Activated CD8-positive, alpha-beta T cell treated with anti-CD3 and anti-CD28 coated beads for 36 hours (primary cell): ENCODE results near the gene POU2F1. TPM values are rescaled to one million over a fixed set of nuclear protein-coding genes. Genes with fewer than 3 reads are reported as not detected.

ENCODE experiments used
- ATAC-seq: fragments of 200-7000 bp; cut with Tn5 transposase; one replicate; pipeline ENCODE4 v1.10.0; 2021; ENCODE audit warnings: mild to moderate bottlenecking, moderate library complexity
- CTCF ChIA-PET: fragments of 350-600 bp; sonication (Branson Sonifier 250); formaldehyde crosslinking; loops from one replicate; lab custom pipeline; 2021; ENCODE audit warnings: antibody characterized with exemption; lab: Charles Lee
- POLR2A ChIA-PET: fragments of 350-600 bp; sonication (Branson Sonifier 250); formaldehyde crosslinking; loops from one replicate; lab custom pipeline; 2021; ENCODE audit warnings: antibody characterized with exemption; lab: Charles Lee
- DNase-seq: peaks from one replicate; pipeline ENCODE4 v3.0.0-alpha.2; 2020
- H3K27ac Mint-ChIP-seq: one replicate; pipeline ENCODE4 v1.8.0; 2021; ENCODE audit warnings: mild to moderate bottlenecking, mixed read lengths
- H3K27me3 Mint-ChIP-seq: one replicate; pipeline ENCODE4 v1.8.0; 2021; ENCODE audit warnings: mixed read lengths
- H3K36me3 Mint-ChIP-seq: one replicate; pipeline ENCODE4 v1.8.0; 2021; ENCODE audit warnings: low read depth, mixed read lengths
- H3K4me1 Mint-ChIP-seq: one replicate; pipeline ENCODE4 v1.8.0; 2021; ENCODE audit warnings: low read depth, mixed read lengths
- H3K4me3 Mint-ChIP-seq: one replicate; pipeline ENCODE4 v1.8.0; 2021; ENCODE audit warnings: mild to moderate bottlenecking, moderate library complexity, mixed read lengths
- H3K9me3 Mint-ChIP-seq: one replicate; pipeline ENCODE4 v1.8.0; 2021; ENCODE audit warnings: mixed read lengths
- intact Hi-C: fragments of 100-400 bp; cut with micrococcal nuclease; formaldehyde crosslinking; loops from one replicate; pipeline ENCODE4 v1.10.0; 2022
- total RNA-seq, 2 experiments: library from RNA; stranded (reverse); gene quantifications; one replicate each; pipeline ENCODE4 v1.2.3, GENCODE V29; 2021
- TF ChIP-seq, protein P1 (sequence below): fragments of 200-600 bp; IDR thresholded peaks from one replicate; pipeline ENCODE4 v1.8.0; 2022; ENCODE audit warnings: antibody characterized with exemption, mild to moderate bottlenecking

Gene POU2F1
- total RNA-seq, 2 experiments from 2014 or later = 23.6 to 24.2 TPM

- Mint-ChIP-seq H3K27me3 (no peaks in the 10 kb centered on the region), H3K4me1 (peaks cover 72% of the 10 kb centered on the region), H3K9me3 (no peaks in the 10 kb centered on the region), H3K4me3 (peak overlapping the region; percentile 76), H3K27ac (peak overlapping the region; percentile 88), H3K36me3 (peaks cover 57% of the 10 kb centered on the region)
- peak; percentile 32 for DNase-seq
- intact Hi-C loops = loop anchor here (5.0 kb wide), 1 partner anchor 61 kb away; the partner anchor contains the start of gene CD247
- TF ChIP-seq, protein P1, sequence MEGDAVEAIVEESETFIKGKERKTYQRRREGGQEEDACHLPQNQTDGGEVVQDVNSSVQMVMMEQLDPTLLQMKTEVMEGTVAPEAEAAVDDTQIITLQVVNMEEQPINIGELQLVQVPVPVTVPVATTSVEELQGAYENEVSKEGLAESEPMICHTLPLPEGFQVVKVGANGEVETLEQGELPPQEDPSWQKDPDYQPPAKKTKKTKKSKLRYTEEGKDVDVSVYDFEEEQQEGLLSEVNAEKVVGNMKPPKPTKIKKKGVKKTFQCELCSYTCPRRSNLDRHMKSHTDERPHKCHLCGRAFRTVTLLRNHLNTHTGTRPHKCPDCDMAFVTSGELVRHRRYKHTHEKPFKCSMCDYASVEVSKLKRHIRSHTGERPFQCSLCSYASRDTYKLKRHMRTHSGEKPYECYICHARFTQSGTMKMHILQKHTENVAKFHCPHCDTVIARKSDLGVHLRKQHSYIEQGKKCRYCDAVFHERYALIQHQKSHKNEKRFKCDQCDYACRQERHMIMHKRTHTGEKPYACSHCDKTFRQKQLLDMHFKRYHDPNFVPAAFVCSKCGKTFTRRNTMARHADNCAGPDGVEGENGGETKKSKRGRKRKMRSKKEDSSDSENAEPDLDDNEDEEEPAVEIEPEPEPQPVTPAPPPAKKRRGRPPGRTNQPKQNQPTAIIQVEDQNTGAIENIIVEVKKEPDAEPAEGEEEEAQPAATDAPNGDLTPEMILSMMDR = no peak
- ChIA-PET CTCF (interaction anchor here (1.1 to 5.2 kb wide), 10 partner anchors 9 to 61 kb away, joined by 4 to 33 read pairs (median 8); partner anchors contain the start of gene CD247), POLR2A (interaction anchor here (0.8 to 5.7 kb wide), 13 partner anchors 8 to 177 kb away, joined by 3 to 85 read pairs (median 12); partner anchors contain the start of gene CD247)
- no peak for ATAC-seq
Measured at GRCh38 chr1:167456524-167456923, 235.8 kb downstream of the POU2F1 start.

GRCh38 chr1:167456926-167457325 lies 236.2 kb downstream of the POU2F1 start:
- peak overlapping the region; percentile 88 for H3K27ac Mint-ChIP-seq
- peaks cover 72% of the 10 kb centered on the region for H3K4me1 Mint-ChIP-seq
- ATAC-seq (no peak), DNase-seq (no peak)
- POLR2A ChIA-PET = interaction anchor here (1.0 to 5.7 kb wide), 10 partner anchors 10 to 177 kb away, joined by 3 to 85 read pairs (median 15); partner anchors contain the start of gene CD247
- CTCF ChIA-PET = interaction anchor here (0.9 to 5.2 kb wide), 9 partner anchors 9 to 77 kb away, joined by 4 to 33 read pairs (median 5); partner anchors contain the start of gene CD247
- H3K4me3 Mint-ChIP-seq = peak overlapping the region; percentile 0
- no peaks in the 10 kb centered on the region for H3K27me3 Mint-ChIP-seq
- TF ChIP-seq, protein P1 = no peak
- intact Hi-C loops = loop anchor here (5.0 kb wide), 1 partner anchor 60 kb away; the partner anchor contains the start of gene CD247
- no peaks in the 10 kb centered on the region for H3K9me3 Mint-ChIP-seq
- H3K36me3 Mint-ChIP-seq = peaks cover 58% of the 10 kb centered on the region

GRCh38 chr1:167457936-167458584 lies 237.4 kb downstream of the POU2F1 start:
- H3K4me1 Mint-ChIP-seq = peaks cover 70% of the 10 kb centered on the region
- peaks cover 54% of the 10 kb centered on the region for H3K36me3 Mint-ChIP-seq
- peak overlapping the region; percentile 88 for H3K27ac Mint-ChIP-seq
- no peak overlapping the region for H3K4me3 Mint-ChIP-seq
- POLR2A ChIA-PET = interaction anchor here (1.1 to 5.4 kb wide), 7 partner anchors 10 to 59 kb away, joined by 4 to 83 read pairs (median 18); partner anchors contain the start of gene CD247
- ATAC-seq (no peak), DNase-seq (no peak)
- intact Hi-C loops = loop anchor here (5.0 kb wide), 1 partner anchor 59 kb away; the partner anchor contains the start of gene CD247
- no peaks in the 10 kb centered on the region for H3K9me3 Mint-ChIP-seq
- CTCF ChIA-PET = interaction anchor here (1.2 to 4.6 kb wide), 4 partner anchors 10 to 76 kb away, joined by 4 to 25 read pairs (median 4); no protein-coding TSS in a partner anchor
- H3K27me3 Mint-ChIP-seq = no peaks in the 10 kb centered on the region
- TF ChIP-seq, protein P1 = no peak

GRCh38 chr1:167460836-167461235 lies 240.2 kb downstream of the POU2F1 start:
- no peak overlapping the region for H3K4me3 Mint-ChIP-seq
- CTCF ChIA-PET = no interaction called here
- peaks cover 82% of the 10 kb centered on the region for H3K4me1 Mint-ChIP-seq
- H3K9me3 Mint-ChIP-seq = no peaks in the 10 kb centered on the region
- H3K27ac Mint-ChIP-seq = peak overlapping the region; percentile 72
- H3K36me3 Mint-ChIP-seq = peaks cover 65% of the 10 kb centered on the region
- TF ChIP-seq, protein P1 = no peak
- POLR2A ChIA-PET = no interaction called here
- DNase-seq (peak; percentile 68), ATAC-seq (peak; percentile 18)
- intact Hi-C loops = no loop called here
- no peaks in the 10 kb centered on the region for H3K27me3 Mint-ChIP-seq

- POLR2A ChIA-PET = interaction anchor here (1.0 kb wide), 1 partner anchor 39 kb away, joined by 3 read pairs; no protein-coding TSS in a partner anchor
- Mint-ChIP-seq H3K36me3 (peaks cover 65% of the 10 kb centered on the region), H3K27me3 (no peaks in the 10 kb centered on the region), H3K27ac (peak overlapping the region; percentile 72), H3K9me3 (no peaks in the 10 kb centered on the region), H3K4me3 (no peak overlapping the region), H3K4me1 (peaks cover 74% of the 10 kb centered on the region)
- CTCF ChIA-PET = no interaction called here
- TF ChIP-seq, protein P1 = no peak
- intact Hi-C loops = no loop called here
- ATAC-seq (no peak), DNase-seq (no peak)
Measured at GRCh38 chr1:167462341-167462740, 241.7 kb downstream of the POU2F1 start.
